ENCODE measurements around the gene C1orf159.

The C1orf159 gene

DNA sequence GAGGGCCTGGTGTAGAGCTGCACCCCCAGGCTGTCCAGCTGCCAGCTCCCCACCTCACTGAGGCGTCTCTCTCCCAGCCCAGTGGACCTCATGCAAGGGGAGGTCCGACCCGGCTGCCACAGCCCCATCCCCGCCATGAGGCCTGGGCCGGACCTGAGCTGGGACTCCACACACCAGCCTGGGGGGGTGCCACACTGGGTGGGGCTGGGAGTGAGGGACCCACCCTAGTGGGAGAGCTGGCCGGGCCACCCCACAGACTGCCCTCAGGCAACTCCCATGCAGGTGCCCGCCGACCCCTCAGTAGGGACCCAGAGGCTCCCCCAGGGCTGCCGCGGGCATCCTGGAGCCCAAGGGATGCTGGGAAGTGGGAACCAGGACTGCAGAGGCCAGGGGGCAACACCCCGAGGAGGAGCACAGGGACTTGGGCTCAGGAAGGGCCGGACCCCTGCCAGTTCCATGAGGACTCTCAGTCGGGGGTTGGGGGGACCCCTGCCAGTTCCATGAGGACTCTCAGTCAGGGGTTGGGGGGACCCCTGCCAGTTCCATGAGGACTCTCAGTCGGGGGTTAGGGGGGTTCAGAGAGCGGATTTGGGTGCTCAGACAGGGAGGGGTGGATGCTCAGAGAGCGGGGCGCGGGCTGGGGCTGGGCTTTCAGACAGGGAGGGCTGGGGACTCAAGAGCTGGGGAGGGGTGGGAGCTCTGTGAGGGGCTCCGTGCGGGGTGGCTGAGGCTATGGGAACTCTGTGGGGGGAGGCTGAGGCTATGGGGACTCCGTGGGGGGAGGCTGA lies 40.5 kb downstream of the C1orf159 start:
- H3K9me2 ChIP-seq (replicated peaks; ENCODE audit: insufficient read depth, low read length) = no peaks in the 10 kb centered on the region
- H3K27me3 ChIP-seq (replicated peaks; ENCODE audit: insufficient read depth, low read length) = peaks cover 68% of the 10 kb centered on the region
- no peak for DNase-seq
- no peaks in the 10 kb centered on the region for H3F3A ChIP-seq (ENCODE audit: insufficient read depth, low read length)
- no peak overlapping the region for H3K4me3 ChIP-seq (ENCODE audit: low read length)
- no peak overlapping the region for H3K27ac ChIP-seq (ENCODE audit: low read length)
- H3K4me1 ChIP-seq (ENCODE audit: low read length) = no peaks in the 10 kb centered on the region
- no peaks in the 10 kb centered on the region for H3K9me3 ChIP-seq (replicated peaks; ENCODE audit: insufficient read depth, low read length)
- TF ChIP-seq EZH2 (optimal IDR thresholded peaks at IDR 0.05; ENCODE audit: low read depth, low read length) = no peak
- TF ChIP-seq EZH2phosphoT487 (IDR thresholded peaks at IDR 0.05; ENCODE audit: low read length) = no peak
- H3K9ac ChIP-seq (ENCODE audit: low read length) = no peak overlapping the region
- H4K20me1 ChIP-seq (ENCODE audit: insufficient read depth, low read length) = no peaks in the 10 kb centered on the region
- H3K4me2 ChIP-seq (ENCODE audit: low read depth, low read length) = no peak overlapping the region
- H3K79me2 ChIP-seq (ENCODE audit: low read length) = no peaks in the 10 kb centered on the region
- H2AFZ ChIP-seq (ENCODE audit: low read length) = no peak overlapping the region
- H3K36me3 ChIP-seq (replicated peaks; ENCODE audit: insufficient read depth, low read length) = no peaks in the 10 kb centered on the region

DNA sequence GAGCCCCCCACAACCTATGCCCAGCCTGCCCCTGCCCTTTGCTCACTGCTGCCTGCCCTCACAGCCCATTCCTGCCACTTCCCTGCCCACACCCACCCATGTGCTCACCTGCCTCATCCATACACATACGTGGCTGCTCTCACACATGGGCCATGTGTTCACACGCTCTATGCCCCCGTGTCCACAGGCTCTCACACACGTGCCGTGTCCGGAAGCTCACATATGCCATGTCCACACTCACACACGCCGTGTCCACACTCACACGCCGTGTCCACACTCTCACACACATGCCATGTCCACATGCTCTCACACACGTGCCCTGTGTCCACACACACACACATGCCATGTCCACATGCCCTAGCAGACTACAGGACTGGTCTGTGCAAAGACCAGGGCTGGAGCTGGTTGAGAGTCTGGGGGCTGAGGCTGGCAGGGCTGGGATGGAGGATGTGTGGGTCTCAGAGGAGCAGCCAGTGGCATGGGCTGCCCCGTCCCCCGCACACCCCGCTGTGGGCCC lies 41.2 kb downstream of the C1orf159 start:
- H3K27me3 ChIP-seq (replicated peaks; ENCODE audit: insufficient read depth, low read length) = peaks cover 68% of the 10 kb centered on the region
- no peaks in the 10 kb centered on the region for H3K36me3 ChIP-seq (replicated peaks; ENCODE audit: insufficient read depth, low read length)
- H3K79me2 ChIP-seq (ENCODE audit: low read length) = no peaks in the 10 kb centered on the region
- no peak overlapping the region for H3K4me2 ChIP-seq (ENCODE audit: low read depth, low read length)
- DNase-seq = no peak
- H3K9me2 ChIP-seq (replicated peaks; ENCODE audit: insufficient read depth, low read length) = no peaks in the 10 kb centered on the region
- no peak overlapping the region for H3K9ac ChIP-seq (ENCODE audit: low read length)
- TF ChIP-seq, protein P1, sequence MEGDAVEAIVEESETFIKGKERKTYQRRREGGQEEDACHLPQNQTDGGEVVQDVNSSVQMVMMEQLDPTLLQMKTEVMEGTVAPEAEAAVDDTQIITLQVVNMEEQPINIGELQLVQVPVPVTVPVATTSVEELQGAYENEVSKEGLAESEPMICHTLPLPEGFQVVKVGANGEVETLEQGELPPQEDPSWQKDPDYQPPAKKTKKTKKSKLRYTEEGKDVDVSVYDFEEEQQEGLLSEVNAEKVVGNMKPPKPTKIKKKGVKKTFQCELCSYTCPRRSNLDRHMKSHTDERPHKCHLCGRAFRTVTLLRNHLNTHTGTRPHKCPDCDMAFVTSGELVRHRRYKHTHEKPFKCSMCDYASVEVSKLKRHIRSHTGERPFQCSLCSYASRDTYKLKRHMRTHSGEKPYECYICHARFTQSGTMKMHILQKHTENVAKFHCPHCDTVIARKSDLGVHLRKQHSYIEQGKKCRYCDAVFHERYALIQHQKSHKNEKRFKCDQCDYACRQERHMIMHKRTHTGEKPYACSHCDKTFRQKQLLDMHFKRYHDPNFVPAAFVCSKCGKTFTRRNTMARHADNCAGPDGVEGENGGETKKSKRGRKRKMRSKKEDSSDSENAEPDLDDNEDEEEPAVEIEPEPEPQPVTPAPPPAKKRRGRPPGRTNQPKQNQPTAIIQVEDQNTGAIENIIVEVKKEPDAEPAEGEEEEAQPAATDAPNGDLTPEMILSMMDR (IDR thresholded peaks at IDR 0.05; ENCODE audit: low read length) = no peak
- TF ChIP-seq EZH2phosphoT487 (IDR thresholded peaks at IDR 0.05; ENCODE audit: low read length) (no peak), EZH2 (optimal IDR thresholded peaks at IDR 0.05; ENCODE audit: low read depth, low read length) (no peak)
- no peaks in the 10 kb centered on the region for H3K4me1 ChIP-seq (ENCODE audit: low read length)
- no peak overlapping the region for H3K27ac ChIP-seq (ENCODE audit: low read length)
- H3K4me3 ChIP-seq (ENCODE audit: low read length) = no peak overlapping the region
- H2AFZ ChIP-seq (ENCODE audit: low read length) = no peak overlapping the region
- no peaks in the 10 kb centered on the region for H3F3A ChIP-seq (ENCODE audit: insufficient read depth, low read length)
- no peaks in the 10 kb centered on the region for H4K20me1 ChIP-seq (ENCODE audit: insufficient read depth, low read length)
- no peaks in the 10 kb centered on the region for H3K9me3 ChIP-seq (replicated peaks; ENCODE audit: insufficient read depth, low read length)

GRCh38 chr1:1073743-1074587 lies 41.9 kb downstream of the C1orf159 start, which contains the start of gene RNF223:
RNF223 (minus strand) TSS chr1:1074306; CDS start chr1:1072566, 1,740 bp downstream.
- Histone ChIP-seq H3K4me3 (ENCODE audit: low read length) (no peak within 1 kb of the TSS), H3K9me3 (replicated peaks; ENCODE audit: insufficient read depth, low read length) (no peaks in the 10 kb centered on the region), H3K27ac (ENCODE audit: low read length) (no peak within 1 kb of the TSS), H3K27me3 (replicated peaks; ENCODE audit: insufficient read depth, low read length) (peaks cover 67% of the 10 kb centered on the region), H4K20me1 (ENCODE audit: insufficient read depth, low read length) (no peaks in the 10 kb centered on the region), H3K9ac (ENCODE audit: low read length) (no peak within 1 kb of the TSS), H3K9me2 (replicated peaks; ENCODE audit: insufficient read depth, low read length) (no peaks in the 10 kb centered on the region), H3K4me2 (ENCODE audit: low read depth, low read length) (no peak within 1 kb of the TSS), H3F3A (ENCODE audit: insufficient read depth, low read length) (no peaks in the 10 kb centered on the region), H3K4me1 (ENCODE audit: low read length) (no peaks in the 10 kb centered on the region), H3K36me3 (replicated peaks; ENCODE audit: insufficient read depth, low read length) (no peaks in the 10 kb centered on the region), H2AFZ (ENCODE audit: low read length) (no peak within 1 kb of the TSS), H3K79me2 (ENCODE audit: low read length) (no peaks in the 10 kb centered on the region)
- DNase-seq = no peak
- no peak for TF ChIP-seq EZH2 (optimal IDR thresholded peaks at IDR 0.05; ENCODE audit: low read depth, low read length)
- TF ChIP-seq EZH2phosphoT487 (IDR thresholded peaks at IDR 0.05; ENCODE audit: low read length) = no peak
- TF ChIP-seq, protein P1 (IDR thresholded peaks at IDR 0.05; ENCODE audit: low read length) = no peak
